Metanephros (tissue), 1 donor: ENCODE data around the gene PRELP. TPM values are rescaled to one million over a fixed set of nuclear protein-coding genes. Genes with fewer than 3 reads are reported as not detected.

Source experiments
- total RNA-seq: library from RNA; depleted of rRNA; stranded (reverse); fragments of >200 nt; gene quantifications from one replicate; pipeline ENCODE4 v1.2.3, GENCODE V29; 2014

PRELP gene
- total RNA-seq, result 4.0 TPM

GRCh38 chr1:203475012-203475981 lies at the start of gene PRELP:
Gene PRELP, plus strand, starts transcription at chr1:203475806. Its CDS starts 7,379 bp downstream, at chr1:203483185.

DNA sequence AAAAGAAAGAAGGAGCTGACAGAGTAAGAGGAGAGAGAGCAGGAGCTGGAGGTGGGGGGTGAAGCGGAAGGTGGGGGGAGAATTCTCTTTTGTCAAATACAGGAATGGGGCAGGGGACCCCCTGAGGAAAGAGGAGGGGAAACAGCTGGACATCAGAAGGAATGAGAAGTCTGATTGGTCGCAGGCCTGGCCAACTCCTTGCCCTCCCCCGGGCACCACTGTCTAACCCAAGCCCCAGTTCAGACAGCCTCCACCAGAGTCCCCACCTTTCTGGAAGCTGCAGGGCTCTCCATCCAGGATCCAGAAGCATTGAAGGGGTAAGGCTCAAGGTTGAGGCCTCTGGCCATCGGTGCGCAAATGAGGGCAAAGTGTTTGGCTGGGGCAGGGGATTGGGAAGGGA lies 18.3 kb downstream of the PRELP start, which contains the start of gene OPTC:
Gene OPTC, plus strand, starts transcription at position 253 of the 400 bp plus-strand sequence. CDS start 1,853 bp downstream, outside the sequence.

Other genes with a start within 250 kb of the PRELP start
- gene CHIT1, start 246.1 kb upstream of the PRELP start, total RNA-seq, result 1.3 TPM
- 215 TPM for gene BTG2, start 170.3 kb upstream of the PRELP start, total RNA-seq
- 41.8 TPM for gene FMOD, start 124.7 kb upstream of the PRELP start, total RNA-seq
- not detected for gene OPTC, start 18.3 kb downstream of the PRELP start, total RNA-seq
- 52.3 TPM for gene ATP2B4, start 151.0 kb downstream of the PRELP start, total RNA-seq